IgD-negative memory B cell (primary cell): ENCODE results near the gene CDSN. TPM values are rescaled to one million over a fixed set of nuclear protein-coding genes. Genes with fewer than 3 reads are reported as not detected.

Experiments
- H3K27ac Mint-ChIP-seq, 3 donors: one replicate each; pipeline ENCODE4 v1.8.0; 2020 to 2022; ENCODE audit warnings: mild to moderate bottlenecking in 3 of 3, mixed read lengths in 3 of 3, moderate library complexity in 1 of 3
- H3K27me3 Mint-ChIP-seq: one replicate; pipeline ENCODE4 v1.8.0; 2021; ENCODE audit warnings: mixed read lengths
- H3K36me3 Mint-ChIP-seq: one replicate; pipeline ENCODE4 v1.8.0; 2020; ENCODE audit warnings: mild to moderate bottlenecking, mixed read lengths
- H3K4me1 Mint-ChIP-seq, 3 donors: one replicate each; pipeline ENCODE4 v1.8.0; 2020 to 2022; ENCODE audit warnings: mixed read lengths in 3 of 3, mild to moderate bottlenecking in 1 of 3
- H3K4me3 Mint-ChIP-seq, 4 donors: one replicate each; pipeline ENCODE4 v1.8.0; 2020 to 2022; ENCODE audit warnings: mild to moderate bottlenecking in 4 of 4, mixed read lengths in 4 of 4, moderate library complexity in 3 of 4
- H3K9me3 Mint-ChIP-seq, 3 donors: one replicate each; pipeline ENCODE4 v1.8.0; 2020 to 2021; ENCODE audit warnings: mixed read lengths in 3 of 3, mild to moderate bottlenecking in 1 of 3
- polyA plus RNA-seq: library from polyadenylated mRNA; unstranded; fragments of 300-500 nt; fragmentation: Illumina TruSeq; gene quantifications from one replicate; pipeline ENCODE4 v1.2.3, GENCODE V29; 2021

The CDSN gene
- polyA plus RNA-seq, 1 donor from 2014 or later = not detected

- Mint-ChIP-seq H3K27me3 (peaks cover 12% of the 10 kb centered on the region), H3K27ac (no peak overlapping the region), H3K9me3 (no peaks in the 10 kb centered on the region), H3K36me3 (no peaks in the 10 kb centered on the region), H3K4me1 (peaks cover 2 to 5% (median 3%) of the 10 kb centered on the region in 3 donors), H3K4me3 (no peak overlapping the region)
Observed at GRCh38 chr6:31131595-31131994, 11.3 kb upstream of the CDSN start.

GRCh38 chr6:31130751-31131150 is 10.5 kb upstream of the CDSN start:
- Mint-ChIP-seq H3K27me3 (peaks cover 12% of the 10 kb centered on the region), H3K27ac (no peak overlapping the region)

GRCh38 chr6:31129130-31129529 is 8.9 kb upstream of the CDSN start:
- peaks cover 3 to 5% (median 5%) of the 10 kb centered on the region in 3 donors for H3K4me1 Mint-ChIP-seq
- H3K36me3 Mint-ChIP-seq = no peaks in the 10 kb centered on the region
- H3K4me3 Mint-ChIP-seq = peak overlapping the region in 1 of 4 donors; percentile 43
- H3K9me3 Mint-ChIP-seq = no peaks in the 10 kb centered on the region
- H3K27ac Mint-ChIP-seq = no peak overlapping the region
- H3K27me3 Mint-ChIP-seq = peaks cover 12% of the 10 kb centered on the region

More at GRCh38 chr6:31130751-31131150, 10.5 kb upstream of the CDSN start:
- Mint-ChIP-seq H3K4me1 (peaks cover 2 to 5% (median 3%) of the 10 kb centered on the region in 3 donors), H3K4me3 (no peak overlapping the region), H3K36me3 (no peaks in the 10 kb centered on the region), H3K9me3 (no peaks in the 10 kb centered on the region)

- Mint-ChIP-seq H3K9me3 (no peaks in the 10 kb centered on the region), H3K36me3 (peaks cover 3% of the 10 kb centered on the region), H3K4me1 (peaks cover 3 to 5% (median 5%) of the 10 kb centered on the region in 3 donors), H3K27me3 (peaks cover 12% of the 10 kb centered on the region), H3K4me3 (no peak overlapping the region), H3K27ac (no peak overlapping the region)
Observed at GRCh38 chr6:31128093-31128676, 7.9 kb upstream of the CDSN start.

- no peaks in the 10 kb centered on the region for H3K9me3 Mint-ChIP-seq
- H3K27ac Mint-ChIP-seq = no peak overlapping the region
- H3K36me3 Mint-ChIP-seq = peaks cover 3% of the 10 kb centered on the region
- peaks cover 16% of the 10 kb centered on the region for H3K27me3 Mint-ChIP-seq
- H3K4me1 Mint-ChIP-seq = peaks cover 3 to 5% (median 5%) of the 10 kb centered on the region in 3 donors
- H3K4me3 Mint-ChIP-seq = no peak overlapping the region
Observed at GRCh38 chr6:31126396-31127175, 6.3 kb upstream of the CDSN start.

- peaks cover 3 to 5% (median 5%) of the 10 kb centered on the region in 3 donors for H3K4me1 Mint-ChIP-seq
- peaks cover 3% of the 10 kb centered on the region for H3K36me3 Mint-ChIP-seq
- no peak overlapping the region for H3K27ac Mint-ChIP-seq
- H3K4me3 Mint-ChIP-seq = no peak overlapping the region
- H3K27me3 Mint-ChIP-seq = peaks cover 16% of the 10 kb centered on the region
- no peaks in the 10 kb centered on the region for H3K9me3 Mint-ChIP-seq
Observed at GRCh38 chr6:31125586-31126363, 5.5 kb upstream of the CDSN start.

GRCh38 chr6:31125162-31125561 is 4.9 kb upstream of the CDSN start:
- Mint-ChIP-seq H3K27me3 (peaks cover 16% of the 10 kb centered on the region), H3K4me1 (peaks cover 3 to 5% (median 5%) of the 10 kb centered on the region in 3 donors), H3K9me3 (no peaks in the 10 kb centered on the region), H3K36me3 (peaks cover 3% of the 10 kb centered on the region), H3K4me3 (no peak overlapping the region), H3K27ac (no peak overlapping the region)

- no peaks in the 10 kb centered on the region for H3K9me3 Mint-ChIP-seq
- H3K4me3 Mint-ChIP-seq = no peak overlapping the region
- H3K36me3 Mint-ChIP-seq = peaks cover 3% of the 10 kb centered on the region
- peaks cover 2 to 3% (median 3%) of the 10 kb centered on the region in 3 donors for H3K4me1 Mint-ChIP-seq
- H3K27ac Mint-ChIP-seq = no peak overlapping the region
- peaks cover 13% of the 10 kb centered on the region for H3K27me3 Mint-ChIP-seq
Observed at GRCh38 chr6:31122791-31123706, 2.8 kb upstream of the CDSN start.

- no peak overlapping the region for H3K27ac Mint-ChIP-seq
- peaks cover 3% of the 10 kb centered on the region for H3K36me3 Mint-ChIP-seq
- H3K9me3 Mint-ChIP-seq = no peaks in the 10 kb centered on the region
- no peak overlapping the region for H3K4me3 Mint-ChIP-seq
- peaks cover 8% of the 10 kb centered on the region for H3K27me3 Mint-ChIP-seq
- H3K4me1 Mint-ChIP-seq = peaks cover 0 to 3% (median 0%) of the 10 kb centered on the region in 3 donors
Observed at GRCh38 chr6:31121131-31121790, 1.0 kb upstream of the CDSN start.

GRCh38 chr6:31118178-31118577 is 2.1 kb downstream of the CDSN start:
- Mint-ChIP-seq H3K27ac (no peak overlapping the region), H3K36me3 (no peaks in the 10 kb centered on the region)

GRCh38 chr6:31116661-31117385 is 3.4 kb downstream of the CDSN start:
- Mint-ChIP-seq H3K9me3 (no peaks in the 10 kb centered on the region), H3K4me1 (peaks cover 0 to 7% (median 0%) of the 10 kb centered on the region in 3 donors), H3K4me3 (peak overlapping the region in 1 of 4 donors; percentile 79), H3K27me3 (peaks cover 20% of the 10 kb centered on the region), H3K36me3 (no peaks in the 10 kb centered on the region), H3K27ac (no peak overlapping the region)

More at GRCh38 chr6:31118178-31118577, 2.1 kb downstream of the CDSN start:
- Mint-ChIP-seq H3K9me3 (no peaks in the 10 kb centered on the region), H3K4me3 (no peak overlapping the region), H3K27me3 (peaks cover 17% of the 10 kb centered on the region), H3K4me1 (peaks cover 0 to 7% (median 0%) of the 10 kb centered on the region in 3 donors)

- Mint-ChIP-seq H3K4me1 (peaks cover 0 to 7% (median 0%) of the 10 kb centered on the region in 3 donors), H3K4me3 (no peak overlapping the region), H3K27me3 (peaks cover 23% of the 10 kb centered on the region), H3K9me3 (no peaks in the 10 kb centered on the region), H3K27ac (no peak overlapping the region), H3K36me3 (no peaks in the 10 kb centered on the region)
Observed at GRCh38 chr6:31115941-31116560, 4.2 kb downstream of the CDSN start.
